ENCODE results near the gene CATSPER3. TPM values are rescaled to one million over a fixed set of nuclear protein-coding genes. Genes with fewer than 3 reads are reported as not detected.
A peak's percentile ranks its signal among the peaks of the same experiment; 100 is the strongest.

CATSPER3 gene
- total RNA-seq, 1 experiment from 2014 or later: 0.57 TPM

GRCh38 chr5:135046661-135047346 is 79.1 kb downstream of the CATSPER3 start:
- no peak for TF ChIP-seq CTCF (conservative IDR thresholded peaks at IDR 0.05)
- no peak for TF ChIP-seq EZH2 (IDR thresholded peaks at IDR 0.05; ENCODE audit: low read depth)
- H3F3A ChIP-seq (ENCODE audit: insufficient read depth, low read depth): peaks cover 11% of the 10 kb centered on the region
- H2AFZ ChIP-seq: peak overlapping the region; percentile 58; the same call in 1 of the 2 replicates
- peak; percentile 62 to 68 for DNase-seq
- no peaks in the 10 kb centered on the region for H3K27me3 ChIP-seq (ENCODE audit: insufficient read depth, low read depth)
- CTCF ChIA-PET: no interaction called here
- H3K79me2 ChIP-seq (ENCODE audit: low read depth): no peaks in the 10 kb centered on the region
- no peaks in the 10 kb centered on the region for H3K9me2 ChIP-seq (ENCODE audit: insufficient read depth)
- intact Hi-C loops (cut with micrococcal nuclease; ENCODE audit: unreplicated experiment): no loop called here
- H3K4me2 ChIP-seq: peak overlapping the region; percentile 52
- H3K4me1 ChIP-seq (replicated peaks; ENCODE audit: insufficient read depth): peaks cover 36% of the 10 kb centered on the region
- H3K4me3 ChIP-seq: no peak overlapping the region
- no peaks in the 10 kb centered on the region for H4K20me1 ChIP-seq (ENCODE audit: insufficient read depth)
- peak overlapping the region; percentile 55 for H3K27ac ChIP-seq
- no peaks in the 10 kb centered on the region for H3K36me3 ChIP-seq (ENCODE audit: low read depth)
- H3K9me3 ChIP-seq (ENCODE audit: insufficient read depth, low read depth): no peaks in the 10 kb centered on the region
- no TSS peak for BruUV-seq (replicated peaks)
- POLR2A ChIA-PET (ENCODE audit: unreplicated experiment): no interaction called here

GRCh38 chr5:135047347-135047695 is 79.6 kb downstream of the CATSPER3 start:
- H3K79me2 ChIP-seq (ENCODE audit: low read depth): no peaks in the 10 kb centered on the region
- CTCF ChIA-PET: interaction anchor here (0.7 kb wide), 1 partner anchor 42 kb away, joined by 3 read pairs; no protein-coding TSS in a partner anchor
- no peaks in the 10 kb centered on the region for H3K9me3 ChIP-seq (ENCODE audit: insufficient read depth, low read depth)
- no peaks in the 10 kb centered on the region for H4K20me1 ChIP-seq (ENCODE audit: insufficient read depth)
- peak overlapping the region; percentile 52 for H3K4me2 ChIP-seq
- H2AFZ ChIP-seq: peak overlapping the region; percentile 58; the same call in 1 of the 2 replicates
- H3K27me3 ChIP-seq (ENCODE audit: insufficient read depth, low read depth): no peaks in the 10 kb centered on the region
- H3F3A ChIP-seq (ENCODE audit: insufficient read depth, low read depth): peaks cover 11% of the 10 kb centered on the region
- DNase-seq: peak; percentile 47 to 58
- no peaks in the 10 kb centered on the region for H3K36me3 ChIP-seq (ENCODE audit: low read depth)
- H3K4me1 ChIP-seq (replicated peaks; ENCODE audit: insufficient read depth): peaks cover 36% of the 10 kb centered on the region
- H3K9me2 ChIP-seq (ENCODE audit: insufficient read depth): no peaks in the 10 kb centered on the region
- intact Hi-C loops (cut with micrococcal nuclease; ENCODE audit: unreplicated experiment): no loop called here
- no peak overlapping the region for H3K4me3 ChIP-seq
- H3K27ac ChIP-seq: peak overlapping the region; percentile 55
- no TSS peak for BruUV-seq (replicated peaks)
- POLR2A ChIA-PET (ENCODE audit: unreplicated experiment): no interaction called here
- TF ChIP-seq EZH2 (IDR thresholded peaks at IDR 0.05; ENCODE audit: low read depth) (no peak), CTCF (conservative IDR thresholded peaks at IDR 0.05) (no peak)

GRCh38 chr5:135048286-135048685 is 80.6 kb downstream of the CATSPER3 start:
- H3K27me3 ChIP-seq (ENCODE audit: insufficient read depth, low read depth): no peaks in the 10 kb centered on the region
- peaks cover 36% of the 10 kb centered on the region for H3K4me1 ChIP-seq (replicated peaks; ENCODE audit: insufficient read depth)
- H3K4me3 ChIP-seq: no peak overlapping the region
- ChIA-PET CTCF (interaction anchor here (0.6 kb wide), 1 partner anchor 140 kb away, joined by 3 read pairs; no protein-coding TSS in a partner anchor), POLR2A (ENCODE audit: unreplicated experiment) (interaction anchor here (0.6 kb wide), 1 partner anchor 80 kb away, joined by 5 read pairs; no protein-coding TSS in a partner anchor)
- no peak for DNase-seq
- no peak overlapping the region for H3K27ac ChIP-seq
- H3K4me2 ChIP-seq: no peak overlapping the region
- no peaks in the 10 kb centered on the region for H3K79me2 ChIP-seq (ENCODE audit: low read depth)
- intact Hi-C loops (cut with micrococcal nuclease; ENCODE audit: unreplicated experiment): no loop called here
- no peak overlapping the region for H2AFZ ChIP-seq
- H3K36me3 ChIP-seq (ENCODE audit: low read depth): no peaks in the 10 kb centered on the region
- H3F3A ChIP-seq (ENCODE audit: insufficient read depth, low read depth): peaks cover 11% of the 10 kb centered on the region
- BruUV-seq (replicated peaks): no TSS peak
- TF ChIP-seq CTCF (conservative IDR thresholded peaks at IDR 0.05) (no peak), EZH2 (IDR thresholded peaks at IDR 0.05; ENCODE audit: low read depth) (no peak)
- no peaks in the 10 kb centered on the region for H3K9me3 ChIP-seq (ENCODE audit: insufficient read depth, low read depth)
- no peaks in the 10 kb centered on the region for H3K9me2 ChIP-seq (ENCODE audit: insufficient read depth)
- H4K20me1 ChIP-seq (ENCODE audit: insufficient read depth): no peaks in the 10 kb centered on the region

All from PC-9 (cell line).